ENCODE measurements around the gene FLNB. TPM values are rescaled to one million over a fixed set of nuclear protein-coding genes. Genes with fewer than 3 reads are reported as not detected.

Gene FLNB
- total RNA-seq, 1 donor, result 274 TPM

- no peaks in the 10 kb centered on the region for H3K79me2 ChIP-seq (ENCODE audit: insufficient read depth, low read length)
- no peak overlapping the region for H2AFZ ChIP-seq (ENCODE audit: low read length)
- no peaks in the 10 kb centered on the region for H4K20me1 ChIP-seq (ENCODE audit: insufficient read depth, low read length)
- no peak overlapping the region for H3K27ac ChIP-seq (ENCODE audit: low read depth, low read length)
- DNase-seq (ENCODE audit: insufficient read length, low spot score, missing footprints), result peak; percentile 66
- TF ChIP-seq CTCF (IDR thresholded peaks at IDR 0.05; ENCODE audit: extremely low read depth, low read depth, low read length), result no peak
- H3K4me3 ChIP-seq (ENCODE audit: insufficient read depth, low read length), result no peak overlapping the region
- H3K4me1 ChIP-seq (ENCODE audit: insufficient read depth, low read length), result peaks cover 1% of the 10 kb centered on the region
- H3K27me3 ChIP-seq (ENCODE audit: insufficient read depth, low read length), result peaks cover 3% of the 10 kb centered on the region
- no peaks in the 10 kb centered on the region for H3K9me3 ChIP-seq (ENCODE audit: low read depth, low read length)
- no peak overlapping the region for H3K4me2 ChIP-seq (ENCODE audit: insufficient read depth, low read length)
- no peaks in the 10 kb centered on the region for H3K36me3 ChIP-seq (ENCODE audit: insufficient read depth, low read length)
Measured at GRCh38 chr3:58183221-58183620, 175.0 kb downstream of the FLNB start.

- H3K79me2 ChIP-seq (ENCODE audit: insufficient read depth, low read length), result no peaks in the 10 kb centered on the region
- no peaks in the 10 kb centered on the region for H4K20me1 ChIP-seq (ENCODE audit: insufficient read depth, low read length)
- no peak overlapping the region for H3K27ac ChIP-seq (ENCODE audit: low read depth, low read length)
- H3K4me3 ChIP-seq (ENCODE audit: insufficient read depth, low read length), result no peak overlapping the region
- H3K4me1 ChIP-seq (ENCODE audit: insufficient read depth, low read length), result no peaks in the 10 kb centered on the region
- no peak overlapping the region for H3K4me2 ChIP-seq (ENCODE audit: insufficient read depth, low read length)
- H3K36me3 ChIP-seq (ENCODE audit: insufficient read depth, low read length), result no peaks in the 10 kb centered on the region
- no peak overlapping the region for H2AFZ ChIP-seq (ENCODE audit: low read length)
- no peak for TF ChIP-seq CTCF (IDR thresholded peaks at IDR 0.05; ENCODE audit: extremely low read depth, low read depth, low read length)
- peaks cover 3% of the 10 kb centered on the region for H3K27me3 ChIP-seq (ENCODE audit: insufficient read depth, low read length)
- DNase-seq (ENCODE audit: insufficient read length, low spot score, missing footprints), result peak; percentile 64
- H3K9me3 ChIP-seq (ENCODE audit: low read depth, low read length), result no peaks in the 10 kb centered on the region
Measured at GRCh38 chr3:58183891-58184290, 175.7 kb downstream of the FLNB start.

- no peaks in the 10 kb centered on the region for H3K36me3 ChIP-seq (ENCODE audit: insufficient read depth, low read length)
- TF ChIP-seq CTCF (IDR thresholded peaks at IDR 0.05; ENCODE audit: extremely low read depth, low read depth, low read length), result no peak
- no peak overlapping the region for H3K4me2 ChIP-seq (ENCODE audit: insufficient read depth, low read length)
- no peaks in the 10 kb centered on the region for H3K79me2 ChIP-seq (ENCODE audit: insufficient read depth, low read length)
- no peak overlapping the region for H3K27ac ChIP-seq (ENCODE audit: low read depth, low read length)
- no peak overlapping the region for H3K4me3 ChIP-seq (ENCODE audit: insufficient read depth, low read length)
- H3K27me3 ChIP-seq (ENCODE audit: insufficient read depth, low read length), result peaks cover 3% of the 10 kb centered on the region
- H3K4me1 ChIP-seq (ENCODE audit: insufficient read depth, low read length), result no peaks in the 10 kb centered on the region
- no peaks in the 10 kb centered on the region for H4K20me1 ChIP-seq (ENCODE audit: insufficient read depth, low read length)
- peak; percentile 82 for DNase-seq (ENCODE audit: insufficient read length, low spot score, missing footprints)
- no peak overlapping the region for H2AFZ ChIP-seq (ENCODE audit: low read length)
- H3K9me3 ChIP-seq (ENCODE audit: low read depth, low read length), result no peaks in the 10 kb centered on the region
Measured at GRCh38 chr3:58184309-58184981, 176.2 kb downstream of the FLNB start.

GRCh38 chr3:58184982-58185360 lies 176.7 kb downstream of the FLNB start:
- TF ChIP-seq CTCF (IDR thresholded peaks at IDR 0.05; ENCODE audit: extremely low read depth, low read depth, low read length), result no peak
- Histone ChIP-seq H3K79me2 (ENCODE audit: insufficient read depth, low read length) (no peaks in the 10 kb centered on the region), H3K27me3 (ENCODE audit: insufficient read depth, low read length) (peaks cover 3% of the 10 kb centered on the region), H3K4me1 (ENCODE audit: insufficient read depth, low read length) (no peaks in the 10 kb centered on the region), H3K27ac (ENCODE audit: low read depth, low read length) (no peak overlapping the region), H3K36me3 (ENCODE audit: insufficient read depth, low read length) (no peaks in the 10 kb centered on the region), H3K9me3 (ENCODE audit: low read depth, low read length) (no peaks in the 10 kb centered on the region), H2AFZ (ENCODE audit: low read length) (no peak overlapping the region), H3K4me2 (ENCODE audit: insufficient read depth, low read length) (no peak overlapping the region), H4K20me1 (ENCODE audit: insufficient read depth, low read length) (no peaks in the 10 kb centered on the region), H3K4me3 (ENCODE audit: insufficient read depth, low read length) (no peak overlapping the region)
- DNase-seq (ENCODE audit: insufficient read length, low spot score, missing footprints), result peak; percentile 5
